Measurements from ENCODE around the gene METAP1D. TPM values are rescaled to one million over a fixed set of nuclear protein-coding genes. Genes with fewer than 3 reads are reported as not detected.
"Not testable (repeated sequence)": the region's sequence is repeated elsewhere in the genome, so short reads cannot be mapped to it uniquely, and the experiment has no call there.

The METAP1D gene
- total RNA-seq, 1 donor from 2014 or later, result 12.7 TPM

- no peak for DNase-seq
Observed at GRCh38 chr2:172048508-172049503, 49.1 kb downstream of the METAP1D start.

GRCh38 chr2:172049567-172050120 lies 49.9 kb downstream of the METAP1D start:
- no peak for DNase-seq

- DNase-seq, result no peak
Observed at GRCh38 chr2:172050479-172051125, 50.8 kb downstream of the METAP1D start.

- DNase-seq, result no peak
Observed at GRCh38 chr2:172052000-172052983, 52.5 kb downstream of the METAP1D start.

- DNase-seq, result no peak
Observed at GRCh38 chr2:172053486-172053885, 53.7 kb downstream of the METAP1D start.

GRCh38 chr2:172056293-172056692 lies 56.5 kb downstream of the METAP1D start:
- DNase-seq, result no peak

- DNase-seq, result no peak
Observed at GRCh38 chr2:172058660-172059059, 58.9 kb downstream of the METAP1D start.

- DNase-seq, result not testable (repeated sequence)
Observed at GRCh38 chr2:172060118-172060517, 60.4 kb downstream of the METAP1D start.

- DNase-seq, result no peak
Observed at GRCh38 chr2:172062402-172063004, 62.8 kb downstream of the METAP1D start.

- no peak for DNase-seq
Observed at GRCh38 chr2:172063446-172063845, 63.7 kb downstream of the METAP1D start.

GRCh38 chr2:172065111-172065510 lies 65.4 kb downstream of the METAP1D start:
- DNase-seq, result no peak

GRCh38 chr2:172066394-172066886 lies 66.7 kb downstream of the METAP1D start:
- DNase-seq, result no peak

GRCh38 chr2:172067905-172068304 lies 68.2 kb downstream of the METAP1D start:
- not testable (repeated sequence) for DNase-seq

- DNase-seq, result no peak
Observed at GRCh38 chr2:172070936-172071335, 71.2 kb downstream of the METAP1D start.

GRCh38 chr2:172072303-172072702 lies 72.5 kb downstream of the METAP1D start:
- DNase-seq, result no peak

GRCh38 chr2:172072706-172073105 lies 73.0 kb downstream of the METAP1D start:
- DNase-seq, result no peak

GRCh38 chr2:172073518-172073917 lies 73.8 kb downstream of the METAP1D start:
- no peak for DNase-seq

GRCh38 chr2:172074254-172074653 lies 74.5 kb downstream of the METAP1D start:
- DNase-seq, result no peak

- no peak for DNase-seq
Observed at GRCh38 chr2:172079416-172079815, 79.7 kb downstream of the METAP1D start.

- no peak for DNase-seq
Observed at GRCh38 chr2:172079838-172080640, 80.3 kb downstream of the METAP1D start.
